Activated CD4-positive, alpha-beta T cell treated with anti-CD3 and anti-CD28 coated beads, Interleukin-2, Interleukin-6, amounts not matched to agents 100 ng/mL and 50 ng/mL, durations not matched to agents 16 hours and 8 hours (primary cell): ENCODE data around the gene C16orf74.

Experiments
- DNase-seq: peaks from one replicate; pipeline ENCODE4 v3.0.0-alpha.2; 2020

The C16orf74 gene

DNA sequence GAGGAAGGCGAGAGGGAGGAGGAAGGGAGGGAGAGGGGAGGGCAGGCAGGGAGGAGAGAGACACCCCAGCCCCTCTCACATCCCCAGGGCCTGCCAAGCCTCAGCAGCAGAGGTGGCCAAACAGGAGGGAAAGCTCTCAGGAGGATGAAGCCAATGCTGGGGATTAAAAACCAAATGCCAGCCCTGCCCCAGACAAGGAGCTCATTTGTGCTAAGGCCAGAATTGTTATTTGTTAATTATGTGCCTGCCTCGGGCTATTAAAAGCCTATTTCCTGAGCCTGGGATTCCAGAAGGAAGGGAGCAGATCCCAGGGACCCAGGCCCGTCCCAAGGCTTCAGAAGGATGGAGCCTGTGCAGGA is 34.2 kb downstream of the C16orf74 start:
- no peak for DNase-seq

DNA sequence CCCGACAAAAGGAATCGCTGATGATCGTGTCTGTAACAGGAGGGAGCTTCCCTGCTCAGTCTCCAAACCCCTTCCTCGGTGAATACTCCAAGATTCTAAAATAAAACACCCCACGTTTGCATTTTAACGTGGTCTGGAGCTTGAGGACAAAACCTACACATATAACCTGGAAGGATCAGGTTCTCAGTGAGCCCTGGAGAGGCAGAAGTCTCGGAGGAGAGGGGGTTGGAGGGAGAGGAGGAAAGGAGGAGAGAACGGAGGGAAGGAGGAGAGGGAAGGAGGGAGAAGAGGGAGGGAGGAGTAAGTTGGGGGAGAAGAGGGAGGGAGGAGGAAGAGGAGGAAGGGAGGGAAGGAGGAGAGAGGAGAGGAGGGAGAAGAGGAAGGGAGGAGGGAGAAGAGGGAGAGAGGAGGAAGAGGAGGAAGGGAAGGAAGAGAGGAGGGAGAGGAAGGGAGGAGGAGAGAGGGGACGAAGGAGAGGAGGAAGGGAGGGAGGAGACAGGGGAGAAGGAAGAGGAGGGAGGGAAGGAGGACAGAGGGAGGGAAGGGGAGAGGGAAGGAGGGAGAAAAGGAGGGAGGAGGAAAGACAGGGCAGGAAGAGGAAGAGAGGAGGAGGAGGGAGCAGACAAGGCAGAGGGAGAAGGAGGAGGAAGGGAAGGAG is 34.7 kb downstream of the C16orf74 start:
- DNase-seq, result no peak

DNA sequence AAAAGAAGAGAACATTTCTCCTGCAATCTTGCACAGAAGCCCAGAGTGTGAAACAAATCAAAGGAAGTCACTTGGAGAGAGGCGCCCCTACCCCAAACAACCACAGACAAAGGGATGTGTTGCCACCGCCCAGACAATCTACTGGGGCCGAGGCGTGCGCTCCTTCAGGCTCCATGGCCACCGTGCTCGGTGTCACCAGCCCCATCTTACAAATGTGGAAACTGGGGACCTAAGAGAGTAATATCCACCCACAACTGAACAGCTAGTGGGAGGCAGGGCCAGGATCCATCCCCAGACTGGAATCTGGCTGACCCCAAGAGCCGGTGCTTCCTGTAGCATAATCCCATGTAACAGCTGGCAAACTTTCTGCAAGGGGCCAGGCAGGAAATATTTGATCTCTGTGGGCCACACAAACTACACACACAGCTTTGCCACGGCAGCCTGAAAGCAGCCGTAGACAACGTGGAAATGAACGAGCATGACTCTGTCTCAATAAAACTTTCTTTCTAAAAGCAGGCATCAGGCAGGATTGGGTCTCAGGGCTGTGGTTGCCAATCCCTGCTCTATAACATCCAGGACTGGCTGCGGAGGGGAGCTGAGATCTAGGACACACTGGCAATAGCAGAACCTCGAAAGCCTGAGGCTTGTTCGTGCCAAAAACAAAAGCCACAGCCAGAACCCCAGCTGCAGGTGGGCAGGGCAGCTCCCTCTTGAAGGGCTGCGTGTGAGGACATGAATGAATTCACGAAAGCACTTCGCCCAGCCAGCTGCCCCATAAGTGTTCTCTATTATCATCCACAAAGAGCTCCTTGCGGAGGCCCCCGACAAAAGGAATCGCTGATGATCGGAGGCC is 35.5 kb downstream of the C16orf74 start:
- DNase-seq, result no peak

DNA sequence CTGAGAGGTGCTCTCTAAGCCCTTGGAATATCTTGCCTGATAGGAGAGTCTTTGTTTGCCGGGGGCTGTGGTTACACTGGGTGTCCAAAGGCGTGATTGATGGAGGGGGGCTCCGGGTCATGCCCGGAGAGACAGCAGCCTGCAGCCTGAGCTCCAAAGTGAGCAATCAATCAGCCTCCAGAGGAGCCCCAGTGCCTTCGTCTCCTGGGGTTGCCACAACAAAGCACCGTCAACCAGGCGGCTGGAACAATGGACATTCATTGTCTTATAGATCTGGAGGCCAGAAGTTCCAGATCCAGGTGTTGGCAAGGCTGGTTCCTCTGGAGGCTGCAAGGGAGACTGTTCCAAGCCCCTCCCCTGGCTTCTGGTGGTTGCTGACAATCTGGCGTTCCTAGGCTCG is 38.1 kb downstream of the C16orf74 start:
- DNase-seq, result no peak

DNA sequence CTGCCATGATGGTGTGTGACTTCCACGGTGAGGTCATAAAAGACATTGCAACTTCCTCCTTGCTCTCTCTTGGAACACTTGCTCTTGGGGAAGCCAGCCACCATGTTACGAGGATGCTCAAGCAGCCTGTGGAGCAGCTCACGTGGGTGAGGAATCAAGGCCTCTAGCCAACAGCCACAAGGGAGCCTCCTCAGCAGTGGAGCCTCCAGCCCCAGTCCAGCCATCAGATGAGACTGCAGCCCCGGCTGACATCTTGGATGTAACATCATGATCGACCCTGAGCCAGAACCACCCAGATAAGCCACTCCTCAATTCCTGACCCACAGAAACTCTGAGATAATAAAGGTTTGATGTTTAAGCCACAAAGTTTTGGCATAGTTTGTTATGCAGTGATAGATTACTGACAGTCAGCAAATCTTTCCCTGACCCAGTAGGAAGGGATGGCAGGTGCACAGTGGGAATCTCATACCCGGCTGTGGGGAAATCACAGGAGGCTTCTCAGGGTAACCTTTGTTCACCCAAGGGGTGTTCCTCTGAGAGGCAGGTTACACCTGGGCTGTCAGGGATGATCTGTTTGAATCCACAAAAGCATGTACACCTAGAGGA is 38.8 kb downstream of the C16orf74 start:
- no peak for DNase-seq

DNA sequence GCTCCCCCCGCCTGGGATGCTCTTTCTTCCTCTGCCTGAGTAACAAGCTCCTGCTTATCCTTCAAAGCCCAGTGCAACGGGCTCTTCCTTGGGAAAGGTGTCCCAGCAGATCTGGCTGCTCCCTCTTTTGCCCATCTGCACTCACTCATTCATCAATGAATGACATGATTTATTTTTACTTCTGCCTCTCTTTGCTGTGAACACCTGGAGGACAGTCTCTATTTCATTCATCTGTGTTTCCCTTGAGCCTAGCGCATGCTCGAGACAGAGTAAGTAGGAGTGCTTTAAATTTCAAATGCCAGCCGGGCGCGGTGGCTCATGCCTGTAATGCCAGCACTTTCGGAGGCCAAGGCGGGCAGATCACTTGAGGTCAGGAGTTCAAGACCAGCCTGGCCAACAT is 40.2 kb downstream of the C16orf74 start:
- no peak for DNase-seq

DNA sequence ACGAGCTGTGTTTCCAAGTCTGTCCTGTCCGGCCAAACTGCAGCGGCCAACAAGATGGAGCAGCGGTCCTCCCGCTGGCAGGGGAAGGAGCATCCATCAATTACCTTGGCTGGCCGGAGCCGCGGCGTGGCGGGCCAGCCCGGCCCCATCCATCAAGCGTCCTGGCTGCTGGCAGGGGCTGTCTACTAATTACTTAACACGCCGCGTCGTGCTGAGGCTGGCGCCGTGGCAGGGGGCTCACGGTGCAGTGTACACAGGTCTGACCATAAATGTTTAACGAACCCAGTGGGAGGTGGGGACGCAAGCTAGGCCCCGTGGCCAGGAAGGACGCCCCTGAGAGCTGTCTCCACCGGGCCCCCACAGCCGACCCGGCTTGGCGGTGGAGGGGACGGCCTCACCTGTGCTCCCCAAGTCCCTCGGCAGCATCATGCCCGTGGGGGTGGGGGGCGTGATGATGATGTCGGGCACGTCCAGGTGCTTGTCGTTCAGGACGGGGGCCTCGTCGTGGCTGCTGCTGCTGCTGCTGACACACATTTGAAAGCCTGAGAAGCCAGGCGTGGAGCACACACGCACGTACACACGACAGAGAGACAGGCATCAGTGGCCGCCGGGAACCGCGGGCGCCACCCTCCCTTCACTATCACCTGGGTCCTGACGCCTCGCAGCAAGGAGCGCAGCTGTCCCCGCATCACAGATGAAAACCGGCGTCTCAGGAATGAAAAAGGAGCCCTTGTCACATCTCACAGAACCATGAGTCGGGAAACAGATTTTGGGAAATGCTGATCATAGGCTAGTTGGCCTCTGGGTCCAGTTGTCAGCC is 40.9 kb downstream of the C16orf74 start:
- no peak for DNase-seq

DNA sequence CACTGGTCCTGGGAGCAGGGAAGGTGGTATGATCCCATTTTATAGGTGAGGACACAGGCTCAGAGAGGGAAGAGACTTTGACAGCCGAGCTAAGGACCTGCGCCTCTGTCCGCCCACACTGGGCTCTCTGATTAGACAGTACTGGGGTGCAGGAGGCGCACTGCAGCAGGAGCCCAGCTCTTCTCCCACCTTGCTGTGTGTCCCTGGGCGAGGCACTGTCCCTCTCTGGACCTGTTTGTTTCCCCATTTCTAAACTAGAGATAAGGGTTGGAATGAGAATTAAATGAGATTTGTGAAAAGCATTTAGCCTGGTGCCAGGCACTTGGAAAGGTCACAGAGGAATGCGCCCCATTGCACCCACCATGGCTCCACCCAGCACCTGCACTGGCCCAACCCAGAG is 42.6 kb downstream of the C16orf74 start:
- DNase-seq, result no peak

DNA sequence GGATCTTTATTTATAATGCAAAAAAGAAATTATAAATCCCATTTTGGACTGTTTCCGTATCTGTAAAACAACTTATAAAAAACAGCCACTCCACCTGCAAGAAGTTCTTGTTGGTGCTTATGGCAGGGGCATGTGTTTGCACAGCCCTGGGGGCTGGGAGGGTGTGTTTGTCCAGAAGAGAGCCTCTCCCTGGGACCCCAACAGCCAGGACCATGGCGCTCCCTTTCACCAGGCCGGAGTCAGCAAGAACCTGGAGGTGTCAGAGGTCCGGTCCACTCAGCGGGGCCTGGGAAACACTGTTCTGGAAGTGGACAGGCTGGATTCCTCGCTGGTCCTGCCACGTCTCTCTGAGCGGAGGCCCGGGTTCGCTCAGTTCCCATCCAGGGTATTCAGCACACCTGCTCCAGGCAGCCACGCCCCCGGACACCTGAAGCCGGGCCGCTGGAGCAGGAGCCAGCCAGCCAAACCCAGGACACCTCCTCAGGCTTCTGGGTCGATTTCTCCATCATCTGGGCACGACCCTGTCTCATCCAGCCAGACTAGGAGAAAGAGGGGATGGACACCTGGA is 43.3 kb downstream of the C16orf74 start:
- no peak for DNase-seq

DNA sequence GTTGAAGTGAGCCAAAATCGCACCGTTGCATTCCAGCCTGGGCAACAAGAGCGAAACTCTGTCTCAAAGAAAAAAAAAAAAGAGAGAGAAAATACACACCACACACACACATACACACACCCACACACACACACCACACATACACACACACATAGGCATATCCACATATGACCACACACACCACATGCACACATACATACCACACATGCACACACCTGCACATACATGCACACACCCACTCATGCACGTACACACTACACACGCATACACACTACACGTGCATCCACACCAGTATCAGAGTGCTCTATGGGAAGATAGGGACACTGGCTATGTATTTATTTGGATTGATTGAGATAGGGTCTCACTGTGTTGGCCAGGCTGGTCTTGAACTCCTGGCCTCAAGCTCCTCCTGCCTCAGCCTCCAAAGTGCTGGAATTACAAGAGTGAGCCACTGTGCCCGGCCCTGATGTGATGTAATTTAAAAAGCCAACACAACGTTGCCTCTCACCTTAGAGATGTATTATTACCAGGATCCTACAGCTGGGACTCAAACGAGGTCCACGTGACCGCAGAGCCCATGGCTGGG is 44.4 kb downstream of the C16orf74 start:
- no peak for DNase-seq

DNA sequence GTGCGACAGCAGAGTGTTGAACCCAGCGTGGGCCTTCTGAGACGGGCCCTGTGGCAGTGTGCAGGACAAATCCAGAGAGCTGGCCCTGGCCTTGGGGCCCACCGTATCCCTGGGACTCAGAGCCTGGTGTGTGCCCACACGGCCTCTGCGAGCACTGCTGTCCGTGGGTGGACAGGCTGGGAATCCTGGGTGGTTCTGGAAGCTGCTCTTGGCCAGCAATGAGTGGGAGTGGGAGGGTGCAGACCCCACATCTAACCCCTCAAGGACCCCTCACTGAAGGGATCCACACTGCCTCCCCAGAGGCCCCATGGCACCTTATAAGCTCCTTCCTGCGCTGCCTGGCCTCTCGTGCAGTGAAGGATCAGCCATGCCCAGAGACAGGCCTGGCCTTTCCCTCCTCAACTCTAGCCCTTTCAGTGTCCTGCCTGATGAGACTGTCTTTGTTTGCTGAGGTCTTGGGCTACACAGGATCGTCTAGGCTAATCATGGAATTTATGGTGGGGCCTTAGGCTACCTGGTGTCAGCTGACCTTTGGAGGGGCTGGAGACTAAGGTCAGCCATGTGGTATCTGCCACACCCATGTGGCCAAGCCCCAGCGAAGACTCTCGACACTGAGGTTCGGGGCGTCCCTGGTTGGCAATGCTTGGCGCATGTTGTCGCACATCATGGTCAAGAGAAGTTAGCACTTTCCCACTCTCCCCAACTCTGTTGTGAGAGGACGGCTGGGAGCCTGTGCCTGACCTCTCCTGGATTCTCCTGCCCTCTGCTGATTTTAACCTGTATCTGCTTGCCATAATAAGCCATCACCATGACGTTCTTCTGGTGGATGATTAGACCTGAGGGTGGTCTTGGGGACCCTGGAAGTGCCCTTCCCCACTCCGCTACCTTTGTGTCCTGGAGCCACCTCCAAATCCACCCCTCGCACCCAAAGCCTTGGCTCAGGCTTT is 45.7 kb downstream of the C16orf74 start:
- no peak for DNase-seq

DNA sequence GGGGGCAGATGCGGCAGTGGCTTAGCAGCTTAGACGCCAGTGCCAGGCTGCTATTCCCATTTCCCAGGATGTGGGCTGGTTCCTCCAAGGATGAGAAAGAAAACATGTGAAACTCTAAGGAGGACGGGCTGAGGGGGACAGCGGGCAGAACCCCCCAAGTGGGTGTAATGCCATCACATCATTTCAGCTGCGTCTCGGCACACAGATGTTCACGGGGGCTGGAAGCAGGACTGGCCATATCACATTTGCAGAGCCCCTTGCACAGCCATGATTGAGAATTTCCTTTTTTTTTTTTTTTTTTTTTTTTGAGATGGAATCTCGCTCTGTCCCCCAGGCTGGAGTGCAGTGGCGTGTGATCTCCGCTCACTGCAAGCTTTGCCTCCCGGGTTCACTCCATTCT is 46.9 kb downstream of the C16orf74 start:
- DNase-seq, result no peak

DNA sequence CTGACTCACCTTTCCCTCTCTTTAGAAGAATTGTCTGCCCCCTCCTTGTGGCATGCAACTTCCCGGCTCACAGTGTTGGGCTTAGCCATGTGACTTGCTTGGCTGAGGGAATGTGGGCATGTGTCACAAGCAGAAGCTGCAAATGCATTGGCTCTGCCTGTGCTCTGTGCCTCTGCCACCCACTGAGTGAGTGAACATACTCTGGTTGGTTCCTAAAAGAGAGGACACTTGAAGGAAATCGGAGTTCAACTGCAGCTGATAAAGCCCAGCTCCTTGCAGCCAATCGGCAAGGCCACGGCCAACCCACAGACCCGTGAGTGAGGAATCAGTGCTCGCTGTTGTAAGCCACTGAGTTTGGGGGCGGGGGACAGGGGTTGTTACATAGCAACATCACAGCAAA is 51.3 kb downstream of the C16orf74 start:
- no peak for DNase-seq

DNA sequence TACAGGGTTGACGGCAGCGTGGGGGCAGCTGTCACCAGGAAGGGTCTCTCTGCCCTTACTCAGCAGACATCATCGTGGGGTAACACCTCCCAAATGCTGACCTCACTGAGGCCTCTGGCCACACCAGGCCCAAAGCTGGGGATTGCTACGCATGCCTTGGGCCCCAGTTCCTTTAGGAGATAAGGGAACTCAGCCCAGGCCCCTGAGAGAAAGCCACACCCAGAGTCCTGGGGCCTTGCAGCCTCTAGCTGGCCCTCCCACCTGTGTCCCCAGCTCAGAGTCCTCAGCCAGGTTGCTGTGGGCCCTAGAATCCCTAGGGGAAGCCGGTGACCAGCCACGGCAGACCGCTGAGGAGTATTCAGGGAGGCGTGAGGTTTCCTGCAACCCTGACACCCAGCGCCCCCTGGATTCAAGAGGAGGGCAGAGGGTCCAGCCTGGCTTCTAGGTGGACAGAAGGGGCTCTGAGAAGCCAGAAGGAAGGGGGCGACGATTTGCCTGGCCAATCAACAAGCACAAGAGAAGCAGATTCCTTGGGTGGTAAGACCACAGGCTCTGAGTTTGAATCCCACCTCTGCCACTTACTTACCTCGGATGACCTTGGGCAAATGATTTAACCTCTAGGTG is 51.8 kb downstream of the C16orf74 start:
- no peak for DNase-seq

DNA sequence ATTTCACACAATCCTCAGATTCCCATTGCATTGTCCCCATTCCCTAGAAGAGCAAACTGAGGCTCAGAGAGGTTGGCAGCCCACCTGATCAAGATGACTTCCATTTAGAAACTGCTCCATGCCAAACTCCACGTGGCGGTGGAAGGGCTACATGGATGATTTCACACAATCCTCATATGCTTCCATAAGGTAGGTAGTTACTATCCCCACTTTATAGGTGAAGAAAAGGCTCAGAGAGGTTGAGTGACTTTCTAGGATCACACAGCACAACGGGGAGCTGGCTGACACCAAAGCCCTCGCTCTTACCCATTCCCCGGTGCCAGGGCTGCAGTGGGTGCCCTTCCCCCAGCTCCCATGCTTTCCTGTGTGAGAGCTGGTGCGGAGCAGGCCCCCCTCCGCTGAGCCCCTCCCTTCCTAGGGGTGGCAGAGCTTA is 52.4 kb downstream of the C16orf74 start:
- DNase-seq, result no peak

DNA sequence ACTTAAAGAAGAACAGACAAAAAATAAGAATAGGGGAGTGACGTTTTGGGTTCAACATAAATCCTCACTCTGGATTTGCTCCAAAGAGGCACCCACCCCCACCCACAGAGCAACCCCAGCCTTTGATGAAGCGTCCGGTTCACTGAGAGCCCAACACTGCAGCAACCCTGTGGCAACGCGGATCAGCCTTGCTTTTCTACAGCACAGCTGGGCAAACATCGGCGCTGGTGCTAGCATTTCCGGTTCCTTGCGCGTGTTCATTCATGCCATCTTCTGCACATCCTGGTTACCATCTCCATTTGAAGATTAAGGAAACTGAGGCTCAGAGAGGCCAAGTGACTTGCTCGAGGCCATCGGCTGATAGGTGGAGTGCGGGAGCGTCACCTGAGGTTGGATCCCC is 53.5 kb downstream of the C16orf74 start:
- no peak for DNase-seq

DNA sequence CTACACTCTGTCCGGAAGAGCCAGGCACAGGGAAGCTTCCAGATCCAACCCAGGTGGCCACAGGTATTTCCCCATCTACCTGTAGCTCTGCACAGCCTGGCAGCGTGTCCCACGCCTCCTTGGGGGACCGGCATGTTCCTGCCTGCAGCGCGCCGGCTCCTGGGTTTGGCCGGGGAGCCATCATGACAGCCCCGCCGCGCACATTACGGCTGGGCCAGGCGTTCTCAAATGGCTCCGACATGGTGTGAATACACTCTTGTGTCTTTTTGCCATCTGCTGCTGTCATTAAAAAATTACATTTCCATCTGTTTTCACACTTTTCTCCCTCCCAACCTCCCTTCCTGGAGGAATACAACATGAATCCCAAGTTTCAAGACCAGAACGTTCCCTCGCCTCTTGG is 54.1 kb downstream of the C16orf74 start:
- no peak for DNase-seq

DNA sequence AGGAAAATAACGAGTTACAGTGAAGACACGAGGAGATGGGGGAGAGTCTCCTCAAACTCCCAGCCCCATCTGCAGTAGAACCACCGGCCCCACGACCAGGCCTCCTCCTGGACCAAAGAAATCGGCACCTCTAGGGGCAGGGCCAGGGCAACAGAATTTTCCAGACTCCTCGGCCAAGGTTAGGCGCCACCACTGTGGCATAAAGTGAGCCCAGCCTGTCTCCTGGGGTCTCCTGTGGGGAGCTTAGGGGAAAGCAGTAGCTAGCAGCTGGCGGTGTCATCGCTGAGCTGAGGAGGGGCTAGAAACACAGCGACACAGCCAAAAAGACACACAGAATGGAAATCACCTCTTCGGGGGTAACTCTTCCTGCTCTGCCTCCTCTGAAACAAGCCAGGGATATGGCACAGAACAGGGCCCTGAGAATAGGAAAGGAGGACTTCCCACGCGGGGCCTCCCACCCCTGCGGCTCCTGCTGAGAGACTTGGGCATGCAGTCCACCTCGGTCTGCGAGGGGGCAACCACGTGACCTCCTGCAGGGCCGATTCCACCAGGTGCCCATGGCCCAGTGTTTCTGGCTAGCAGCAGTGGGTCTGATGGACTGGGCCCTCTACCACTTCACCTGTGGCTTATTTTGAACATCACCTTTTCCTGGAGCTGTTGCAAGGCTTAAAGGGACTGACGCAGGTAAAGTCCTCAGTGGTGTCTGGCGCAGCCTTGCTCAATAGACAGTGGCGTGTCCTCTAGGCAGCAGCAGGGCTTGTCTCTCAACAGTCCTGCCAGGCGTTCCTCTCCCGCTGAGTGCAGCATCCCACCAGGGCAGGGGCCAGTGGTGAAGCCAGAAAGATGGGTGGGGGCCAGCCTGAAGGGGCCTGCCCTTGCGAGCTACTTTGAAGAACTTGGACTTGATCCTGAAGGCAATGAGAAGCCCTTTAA is 55.4 kb downstream of the C16orf74 start:
- no peak for DNase-seq

DNA sequence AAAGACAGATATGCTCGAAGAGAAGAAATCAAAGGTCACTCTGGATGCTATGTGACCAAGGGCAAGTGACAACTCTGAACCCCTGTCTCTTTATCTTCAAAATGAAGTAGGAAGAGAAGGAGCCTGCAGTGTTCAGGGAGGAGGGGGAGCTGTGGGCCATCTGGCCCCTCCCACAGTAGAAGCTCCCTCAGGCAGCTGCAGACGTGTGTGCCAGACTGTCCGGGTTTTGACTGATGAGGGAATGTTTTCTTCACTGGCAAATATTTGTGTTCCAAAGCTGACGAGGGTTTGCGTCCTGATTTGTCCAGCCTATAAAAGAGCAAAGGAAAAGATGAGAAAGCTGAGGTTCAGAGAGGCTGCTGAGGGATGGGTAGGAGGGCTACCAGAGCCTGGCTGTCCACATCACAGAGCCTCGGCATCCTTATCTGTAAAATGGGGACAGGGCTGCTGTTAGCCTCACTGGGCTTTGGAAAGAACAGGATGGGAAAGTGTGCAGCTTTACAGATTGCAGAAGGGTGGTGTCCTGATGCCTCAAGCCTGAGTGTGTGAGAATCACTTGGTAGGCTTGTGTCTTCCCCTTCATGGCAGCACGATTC is 60.3 kb downstream of the C16orf74 start:
- no peak for DNase-seq
